SK-N-MC (cell line): ENCODE data around the gene ATXN1.

Source experiments
- DNase-seq: peaks from one replicate; pipeline ENCODE4 v3.0.0-alpha.2; 2011; ENCODE audit warnings: low read depth, low spot score
- H3K27ac ChIP-seq: fragments of 200-600 bp; sonication (generic); 2 replicates; pipeline ENCODE4 v1.5.1; 2016; ENCODE audit warnings: mixed run types
- H3K36me3 ChIP-seq: fragments of 200-600 bp; sonication (generic); 2 replicates; pipeline ENCODE4 v1.6.1; 2017; ENCODE audit warnings: antibody characterized with exemption, low read length, mixed read lengths; ENCODE audit not compliant: insufficient read depth
- H3K4me3 ChIP-seq: fragments of 200-600 bp; sonication (generic); 2 replicates; pipeline ENCODE4 v1.5.1; 2016
- H3K9ac ChIP-seq: fragments of 200-600 bp; sonication (generic); 2 replicates; pipeline ENCODE4 v1.8.0; 2017; ENCODE audit warnings: mixed run types, mixed read lengths; ENCODE audit not compliant: insufficient read length
- H3K9me3 ChIP-seq: fragments of 200-600 bp; sonication (generic); 2 replicates; pipeline ENCODE4 v1.6.1; 2017; ENCODE audit warnings: low read depth, mild to moderate bottlenecking, antibody characterized with exemption, low read length, moderate library complexity, mixed read lengths
- EZH2 ChIP-seq: fragments of 200-600 bp; sonication (generic); IDR thresholded peaks from one replicate; pipeline ENCODE4 v1.6.1; 2017; ENCODE audit warnings: antibody characterized with exemption
- FOXP2 ChIP-seq: optimal IDR thresholded peaks from 2 replicates; pipeline ENCODE3; 2011; ENCODE audit warnings: mild to moderate bottlenecking, moderate library complexity; ENCODE audit not compliant: insufficient read depth; ENCODE audit errors: extremely low read length, control extremely low read depth
- POLR2AphosphoS5 ChIP-seq: IDR thresholded peaks from 2 replicates; pipeline ENCODE4 v1.6.1; 2012; ENCODE audit warnings: mild to moderate bottlenecking, low read depth, low read length, borderline replicate concordance

Gene ATXN1

DNA sequence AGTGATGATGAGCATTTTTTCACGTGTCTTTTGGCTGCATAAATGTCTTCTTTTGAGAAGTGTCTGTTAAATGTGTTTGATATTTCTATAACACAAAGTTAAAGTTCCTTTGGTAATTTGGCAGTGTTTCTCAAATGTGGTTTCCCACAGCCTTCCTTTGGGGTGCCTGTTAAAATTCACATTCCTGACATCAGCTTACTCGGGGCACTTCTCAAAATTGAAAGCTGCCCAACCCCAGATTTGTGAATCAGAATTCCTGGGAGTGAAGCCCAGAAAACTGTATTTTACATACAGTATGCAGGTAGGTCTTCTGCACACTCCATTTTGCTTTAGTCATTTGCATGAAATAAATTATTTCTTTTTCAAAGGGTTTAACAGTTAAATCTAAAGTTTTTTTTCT is 315.0 kb downstream of the ATXN1 start:
- no peaks in the 10 kb centered on the region for H3K9me3 ChIP-seq
- no peaks in the 10 kb centered on the region for H3K36me3 ChIP-seq
- H3K4me3 ChIP-seq, result no peak overlapping the region
- DNase-seq, result no peak
- TF ChIP-seq POLR2AphosphoS5 (no peak), EZH2 (no peak), FOXP2 (no peak)
- H3K27ac ChIP-seq, result no peak overlapping the region
- no peak overlapping the region for H3K9ac ChIP-seq

- DNase-seq, result no peak
- no peak overlapping the region for H3K9ac ChIP-seq
- no peaks in the 10 kb centered on the region for H3K9me3 ChIP-seq
- H3K27ac ChIP-seq, result no peak overlapping the region
- H3K4me3 ChIP-seq, result no peak overlapping the region
- no peaks in the 10 kb centered on the region for H3K36me3 ChIP-seq
- no peak for TF ChIP-seq FOXP2
- no peak for TF ChIP-seq POLR2AphosphoS5
- no peak for TF ChIP-seq EZH2
These were observed 319.2 kb downstream of the ATXN1 start for GRCh38 chr6:16442031-16442430.

DNA sequence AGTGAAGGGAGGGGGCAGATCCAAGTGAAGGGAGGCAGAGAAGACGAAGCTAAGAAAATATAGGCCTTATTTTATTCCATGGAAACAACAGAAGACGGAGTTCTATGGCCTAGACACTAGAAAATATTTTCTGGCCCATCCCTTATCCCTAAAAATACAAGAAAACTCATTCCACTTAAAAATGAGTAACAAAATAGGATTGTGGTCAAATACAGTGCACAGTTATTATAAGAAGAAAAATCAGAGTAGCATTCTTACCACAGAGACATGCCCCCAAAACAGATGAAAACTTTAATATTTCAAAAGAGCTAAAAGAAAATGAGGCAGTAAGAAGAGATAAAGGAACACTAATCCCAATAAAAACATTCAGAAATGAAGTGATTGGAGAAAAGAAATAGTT is 320.0 kb downstream of the ATXN1 start:
- Histone ChIP-seq H3K36me3 (no peaks in the 10 kb centered on the region), H3K4me3 (no peak overlapping the region), H3K9me3 (no peaks in the 10 kb centered on the region), H3K9ac (no peak overlapping the region), H3K27ac (no peak overlapping the region)
- no peak for DNase-seq
- TF ChIP-seq FOXP2 (no peak), POLR2AphosphoS5 (no peak), EZH2 (no peak)

- TF ChIP-seq FOXP2 (no peak), EZH2 (no peak), POLR2AphosphoS5 (no peak)
- no peaks in the 10 kb centered on the region for H3K36me3 ChIP-seq
- no peak overlapping the region for H3K27ac ChIP-seq
- H3K4me3 ChIP-seq, result no peak overlapping the region
- H3K9me3 ChIP-seq, result no peaks in the 10 kb centered on the region
- no peak for DNase-seq
- no peak overlapping the region for H3K9ac ChIP-seq
These were observed 320.5 kb downstream of the ATXN1 start for GRCh38 chr6:16440636-16441212.

DNA sequence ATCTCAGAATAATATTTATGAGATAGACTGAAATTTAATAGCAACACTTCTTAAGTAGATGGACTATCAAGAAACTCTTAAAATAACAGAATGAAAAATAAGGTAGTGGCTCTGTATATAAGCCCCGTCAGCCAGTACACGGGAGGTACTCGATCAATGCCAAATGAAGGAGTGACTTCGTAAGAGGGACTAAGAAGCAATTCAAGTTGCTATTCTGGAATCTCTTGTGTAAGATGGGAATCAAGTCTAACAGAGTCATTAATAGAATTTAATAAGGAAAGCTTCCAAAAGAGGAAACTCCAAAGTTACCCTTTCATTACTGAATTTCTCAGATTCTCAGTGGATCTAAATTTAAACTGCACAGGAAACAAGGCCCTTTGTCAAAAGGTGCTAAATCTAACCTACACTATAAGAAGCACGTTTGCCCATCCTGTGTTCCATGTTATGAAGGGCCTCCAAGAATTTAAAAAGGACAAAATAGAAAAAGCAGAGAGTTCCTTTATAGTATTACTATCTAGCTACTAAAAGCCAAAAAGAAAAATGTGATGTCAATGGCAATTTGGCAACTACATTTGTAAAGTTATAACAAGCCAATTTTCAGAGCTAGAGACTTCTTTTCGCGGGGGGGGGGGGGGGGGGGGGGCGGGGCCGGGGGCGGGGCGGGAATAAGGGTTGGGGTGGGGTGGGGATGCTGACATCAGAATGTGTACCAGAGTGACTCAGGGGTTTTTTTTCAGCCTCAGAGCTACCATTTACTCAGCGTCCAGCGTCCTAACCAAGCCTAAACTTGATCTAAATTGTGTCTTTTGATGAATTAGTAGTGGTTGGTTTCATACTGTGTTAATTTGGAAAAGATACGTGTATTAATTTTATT is 322.3 kb downstream of the ATXN1 start:
- no peaks in the 10 kb centered on the region for H3K36me3 ChIP-seq
- H3K27ac ChIP-seq, result no peak overlapping the region
- no peaks in the 10 kb centered on the region for H3K9me3 ChIP-seq
- no peak overlapping the region for H3K4me3 ChIP-seq
- no peak for DNase-seq
- no peak overlapping the region for H3K9ac ChIP-seq
- TF ChIP-seq POLR2AphosphoS5 (no peak), EZH2 (no peak), FOXP2 (no peak)

GRCh38 chr6:16437984-16438383 is 323.3 kb downstream of the ATXN1 start:
- Histone ChIP-seq H3K27ac (no peak overlapping the region), H3K4me3 (no peak overlapping the region), H3K9ac (no peak overlapping the region), H3K9me3 (no peaks in the 10 kb centered on the region), H3K36me3 (no peaks in the 10 kb centered on the region)
- DNase-seq, result no peak
- no peak for TF ChIP-seq POLR2AphosphoS5
- no peak for TF ChIP-seq FOXP2
- no peak for TF ChIP-seq EZH2

DNA sequence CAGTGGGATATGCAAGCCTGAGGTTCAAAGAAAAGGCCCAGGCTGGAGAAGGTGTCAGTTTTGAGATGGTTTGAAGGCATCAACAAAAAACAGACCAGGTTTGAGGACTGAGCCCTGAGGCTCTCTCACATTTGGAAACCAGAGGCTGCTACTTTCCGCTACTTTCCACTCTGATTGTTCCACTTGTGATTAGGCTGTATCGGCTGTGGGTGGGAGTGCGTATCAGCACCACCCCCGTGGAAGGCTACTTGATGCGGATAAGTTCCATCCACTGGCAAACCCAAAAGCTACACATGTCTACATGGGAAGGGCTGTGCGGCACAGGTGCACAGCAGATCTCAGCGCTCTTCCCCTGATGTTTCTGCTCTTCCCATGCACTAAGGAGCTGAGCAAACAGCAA is 324.2 kb downstream of the ATXN1 start:
- no peak for TF ChIP-seq EZH2
- Histone ChIP-seq H3K9ac (no peak overlapping the region), H3K9me3 (no peaks in the 10 kb centered on the region), H3K27ac (no peak overlapping the region), H3K4me3 (no peak overlapping the region), H3K36me3 (no peaks in the 10 kb centered on the region)
- no peak for DNase-seq

DNA sequence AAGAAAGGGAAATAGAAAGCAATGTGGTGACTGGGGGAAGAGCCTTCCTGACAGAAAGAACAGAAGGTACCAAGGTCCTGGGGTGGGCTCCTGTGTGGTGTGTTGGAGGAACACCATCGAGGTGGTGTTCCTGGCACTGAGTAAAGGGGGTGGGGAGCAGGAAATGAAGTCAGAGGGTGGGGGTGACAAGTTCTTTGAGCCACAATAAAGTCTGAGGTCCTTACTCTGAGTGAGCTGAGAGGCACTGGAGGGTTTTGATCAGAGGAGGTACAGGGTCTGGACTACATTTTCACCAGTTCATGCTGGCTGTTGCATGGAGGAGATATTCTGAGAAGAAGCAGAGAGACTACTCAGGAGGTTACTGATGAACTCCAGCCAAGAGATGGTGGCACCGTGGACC is 324.7 kb downstream of the ATXN1 start:
- no peak overlapping the region for H3K9ac ChIP-seq

More for the DNA sequence above, 324.7 kb downstream of the ATXN1 start:
- TF ChIP-seq POLR2AphosphoS5 (no peak), EZH2 (no peak), FOXP2 (no peak)
- Histone ChIP-seq H3K36me3 (no peaks in the 10 kb centered on the region), H3K27ac (no peak overlapping the region), H3K4me3 (no peak overlapping the region), H3K9me3 (no peaks in the 10 kb centered on the region)
- DNase-seq, result no peak
